Spleen (tissue), 7 donors: Measurements from ENCODE around the gene RAMP3.

Experiments used
- POLR2A ChIP-seq, 3 donors: fragments of 450-650 bp; IDR thresholded peaks; one replicate each; pipeline ENCODE4 v1.5.1; 2017; ENCODE audit warnings: antibody characterized with exemption in 3 of 3, mild to moderate bottlenecking in 1 of 3
- POLR2AphosphoS5 ChIP-seq, 3 donors: sonication (generic); formaldehyde crosslinking; IDR thresholded peaks; one replicate each; pipeline ENCODE4 v1.5.1; 2017; ENCODE audit warnings: antibody characterized with exemption in 3 of 3
- TF ChIP-seq, protein P1 (sequence below), 11 experiments: fragments of 200-600 bp in 7 of 11; fragments of 450-650 bp in 4 of 11; sonication (generic) in 4 of 11; IDR thresholded peaks in 8 of 11; conservative IDR thresholded peaks in 3 of 11; 1 replicate in 7 of 11; 2 replicates in 4 of 11; pipeline versions ENCODE4 v1.4.0 to v1.8.0; 2016 to 2021; ENCODE audit warnings: antibody characterized with exemption in 11 of 11, inconsistent platforms in 4 of 11, mild to moderate bottlenecking in 1 of 11
- donor health status: DM: no; HTN: no; CAD: no; lungs with moderate emphysema.
- donor health status: DM: no; HTN: no; CAD: no.
- donor health status: DM: no; HTN: no; CAD: no.

DNA sequence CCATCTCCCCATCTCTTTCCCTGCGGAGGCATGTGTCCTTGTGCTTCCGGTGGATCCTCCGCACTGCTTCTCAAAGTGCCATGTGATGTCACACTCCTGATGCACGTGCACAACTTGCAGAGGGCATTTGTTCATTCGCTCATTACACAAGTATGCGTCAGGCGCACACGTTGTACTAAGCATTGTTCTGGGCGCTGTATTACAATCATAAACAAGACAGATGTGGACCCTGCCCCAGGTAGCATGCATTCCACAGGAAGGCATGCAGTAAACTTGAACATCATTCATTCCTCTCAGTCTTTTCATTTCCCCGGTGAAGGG, 9.0 kb upstream of the RAMP3 start:
- TF ChIP-seq, protein P1, sequence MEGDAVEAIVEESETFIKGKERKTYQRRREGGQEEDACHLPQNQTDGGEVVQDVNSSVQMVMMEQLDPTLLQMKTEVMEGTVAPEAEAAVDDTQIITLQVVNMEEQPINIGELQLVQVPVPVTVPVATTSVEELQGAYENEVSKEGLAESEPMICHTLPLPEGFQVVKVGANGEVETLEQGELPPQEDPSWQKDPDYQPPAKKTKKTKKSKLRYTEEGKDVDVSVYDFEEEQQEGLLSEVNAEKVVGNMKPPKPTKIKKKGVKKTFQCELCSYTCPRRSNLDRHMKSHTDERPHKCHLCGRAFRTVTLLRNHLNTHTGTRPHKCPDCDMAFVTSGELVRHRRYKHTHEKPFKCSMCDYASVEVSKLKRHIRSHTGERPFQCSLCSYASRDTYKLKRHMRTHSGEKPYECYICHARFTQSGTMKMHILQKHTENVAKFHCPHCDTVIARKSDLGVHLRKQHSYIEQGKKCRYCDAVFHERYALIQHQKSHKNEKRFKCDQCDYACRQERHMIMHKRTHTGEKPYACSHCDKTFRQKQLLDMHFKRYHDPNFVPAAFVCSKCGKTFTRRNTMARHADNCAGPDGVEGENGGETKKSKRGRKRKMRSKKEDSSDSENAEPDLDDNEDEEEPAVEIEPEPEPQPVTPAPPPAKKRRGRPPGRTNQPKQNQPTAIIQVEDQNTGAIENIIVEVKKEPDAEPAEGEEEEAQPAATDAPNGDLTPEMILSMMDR (IDR thresholded peaks at IDR 0.05 in 8 of 11, conservative IDR thresholded peaks at IDR 0.05 in 3 of 11): no peak
- TF ChIP-seq POLR2AphosphoS5 (IDR thresholded peaks at IDR 0.05) (no peak), POLR2A (IDR thresholded peaks at IDR 0.05) (no peak)
